HG02840 (cell line): ENCODE measurements around the gene RFX1.
A peak's percentile ranks its signal among the peaks of the same experiment; 100 is the strongest.

Experiments
- ATAC-seq: cut with Tn5 transposase; IDR thresholded peaks from one replicate; pipeline ENCODE4 v1.9.1; 2021; ENCODE audit warnings: mild to moderate bottlenecking, moderate library complexity, moderate number of reproducible peaks; ENCODE audit not compliant: unreplicated experiment, low FRiP score

Gene RFX1

DNA sequence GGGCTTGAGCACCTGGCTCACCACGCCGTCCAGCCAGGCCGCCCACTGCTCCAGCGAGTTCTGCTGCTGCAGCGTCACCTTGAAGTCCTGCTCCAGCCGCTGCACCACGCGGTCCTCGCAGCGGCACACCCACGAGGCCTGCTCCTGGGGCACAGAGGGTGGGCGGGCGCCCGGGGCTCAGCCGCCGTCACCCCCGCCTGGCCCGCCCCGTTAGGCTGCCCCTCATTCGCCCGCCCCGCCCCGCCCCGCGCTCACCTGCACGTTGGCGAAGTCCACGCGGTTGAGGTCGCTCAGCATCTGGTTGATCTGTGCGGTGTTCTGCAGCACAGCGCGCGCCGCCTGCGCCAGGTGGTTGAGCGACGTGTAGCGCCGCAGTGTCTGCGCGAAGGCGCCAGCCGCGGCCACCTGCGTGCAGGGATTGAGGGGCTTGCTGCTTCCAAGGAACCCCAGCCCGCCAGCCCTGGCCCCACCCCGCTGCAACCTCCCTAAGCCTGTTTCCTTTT is 42.5 kb downstream of the RFX1 start:
- no peak for ATAC-seq

DNA sequence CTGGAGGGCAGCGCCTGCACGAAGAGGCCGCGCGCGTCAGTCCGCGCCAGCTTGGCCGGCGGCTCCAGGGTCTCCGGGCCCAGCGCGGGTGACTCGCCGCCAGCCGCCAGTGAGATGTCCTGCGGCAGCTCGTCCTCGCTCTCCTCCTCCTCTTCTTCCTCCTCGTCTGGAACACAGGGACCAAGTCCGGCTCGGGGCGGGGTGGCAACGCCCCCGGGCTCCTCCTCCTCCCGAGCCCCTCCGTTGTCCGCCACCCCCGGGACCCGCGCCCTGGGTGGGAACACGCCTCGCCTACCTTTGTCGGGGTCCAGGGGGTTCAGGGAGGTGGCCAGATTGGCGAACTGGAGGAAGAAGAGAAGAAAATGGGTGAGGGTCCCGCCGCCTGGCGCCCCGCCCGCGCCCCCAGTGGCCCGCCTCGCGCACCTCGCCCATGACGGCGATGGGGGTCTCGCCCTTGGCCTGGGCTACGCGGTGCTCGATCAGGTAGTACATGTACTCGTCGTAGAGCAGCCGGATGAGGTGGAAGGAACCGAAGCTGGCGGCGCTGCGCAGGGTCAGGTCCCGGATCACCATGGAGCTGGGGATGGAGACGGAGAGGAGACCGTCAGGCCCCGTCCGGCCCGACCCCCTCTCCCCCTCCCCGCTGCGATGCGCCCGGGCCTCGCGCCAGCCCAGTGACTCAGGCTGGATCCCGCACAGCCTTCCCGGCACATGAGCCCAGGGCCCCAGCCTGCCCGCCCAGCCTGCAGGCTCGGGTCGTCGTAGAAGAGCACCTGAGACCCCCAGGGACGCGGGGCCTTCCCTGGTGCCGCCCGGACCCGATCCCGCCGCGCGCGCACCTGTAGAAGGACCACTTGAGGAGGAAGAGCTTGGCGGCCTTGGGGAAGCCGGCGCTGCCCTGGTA is 43.2 kb downstream of the RFX1 start:
- no peak for ATAC-seq

DNA sequence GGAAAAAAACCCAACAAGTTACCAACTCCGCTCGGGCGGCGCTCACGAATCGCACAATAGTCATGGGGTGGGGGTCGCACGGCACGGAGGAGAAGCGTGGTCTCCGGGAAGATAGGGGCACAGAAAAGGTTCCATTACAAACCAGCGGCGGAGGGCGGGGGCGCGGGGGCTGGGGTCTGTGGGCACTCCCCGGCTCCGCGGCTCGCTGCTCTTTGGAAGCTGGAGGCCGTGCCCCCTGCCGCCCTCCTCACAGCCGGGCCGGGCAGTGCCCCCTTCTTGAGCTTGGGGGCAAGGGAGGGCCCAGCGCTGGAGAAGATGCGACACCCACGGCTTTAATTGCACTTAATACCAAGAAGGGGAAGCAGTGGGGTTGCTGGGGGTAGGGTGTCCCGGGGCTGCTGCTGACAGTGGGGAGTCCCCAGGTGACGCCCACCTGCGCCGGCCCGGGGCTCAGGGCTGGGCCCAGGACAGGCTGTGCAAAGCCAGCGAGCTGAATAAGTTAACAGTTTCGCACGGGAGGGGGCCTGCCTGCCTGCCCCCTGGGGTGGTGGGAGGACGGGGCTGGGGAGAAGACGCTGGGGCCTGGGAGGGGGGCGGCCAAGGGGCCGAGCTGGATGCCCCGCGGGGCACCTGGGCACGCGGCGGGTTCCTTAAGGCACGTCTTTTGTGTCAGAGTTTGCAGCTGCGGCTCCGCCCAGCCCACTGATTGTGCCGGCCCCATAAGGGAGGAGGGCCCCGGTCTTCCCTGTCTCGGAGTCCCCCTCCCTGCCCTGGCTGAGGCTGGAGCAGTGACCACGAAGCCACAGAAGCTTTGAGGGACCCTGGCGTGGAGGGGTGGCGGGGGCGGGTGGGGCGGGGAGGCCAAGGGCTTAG is 44.1 kb downstream of the RFX1 start:
- ATAC-seq: no peak

DNA sequence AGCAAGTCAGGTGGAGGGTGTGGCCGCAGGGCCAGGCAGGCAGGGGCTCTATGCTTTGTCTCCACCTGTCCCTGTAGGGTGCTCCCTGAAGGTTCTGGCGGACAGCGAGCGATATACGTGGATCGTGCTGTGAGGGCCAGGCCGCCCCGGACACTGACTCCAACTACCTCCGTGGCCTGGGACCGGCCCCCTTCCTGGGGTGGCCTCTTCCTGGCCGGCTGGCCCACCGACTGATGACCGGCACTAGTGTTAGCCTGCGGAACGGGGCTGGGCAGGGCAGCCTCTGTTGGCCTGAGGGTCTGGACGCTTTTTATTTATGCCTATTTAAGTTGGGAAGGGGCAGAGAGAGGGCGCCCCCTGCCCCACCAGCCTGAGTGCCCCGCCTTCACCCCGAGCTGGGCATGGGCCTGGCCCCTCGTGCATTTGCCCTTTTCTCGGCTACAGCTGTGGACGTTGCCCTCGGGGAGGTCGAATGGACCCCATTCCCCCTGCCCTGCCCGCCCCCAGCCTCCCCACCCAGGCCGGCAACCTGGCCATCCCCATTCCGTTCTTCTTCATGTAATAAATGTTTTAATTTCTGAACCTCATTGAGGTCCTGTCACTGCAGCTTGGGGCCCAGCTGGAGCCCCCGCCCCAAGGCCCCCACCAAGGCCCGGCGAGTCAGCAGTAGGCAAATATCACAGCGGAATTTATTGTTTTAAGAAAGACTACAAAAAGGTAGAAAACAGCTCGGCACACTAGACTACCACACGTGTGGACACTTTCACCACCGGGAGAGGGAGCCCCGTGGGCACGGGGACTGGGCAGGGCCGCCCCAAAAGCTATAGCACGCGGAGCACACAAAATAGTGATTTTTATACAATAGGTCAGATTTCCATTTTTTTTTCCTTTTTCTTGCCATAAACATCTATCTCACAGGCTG is 45.0 kb downstream of the RFX1 start:
- ATAC-seq: no peak

DNA sequence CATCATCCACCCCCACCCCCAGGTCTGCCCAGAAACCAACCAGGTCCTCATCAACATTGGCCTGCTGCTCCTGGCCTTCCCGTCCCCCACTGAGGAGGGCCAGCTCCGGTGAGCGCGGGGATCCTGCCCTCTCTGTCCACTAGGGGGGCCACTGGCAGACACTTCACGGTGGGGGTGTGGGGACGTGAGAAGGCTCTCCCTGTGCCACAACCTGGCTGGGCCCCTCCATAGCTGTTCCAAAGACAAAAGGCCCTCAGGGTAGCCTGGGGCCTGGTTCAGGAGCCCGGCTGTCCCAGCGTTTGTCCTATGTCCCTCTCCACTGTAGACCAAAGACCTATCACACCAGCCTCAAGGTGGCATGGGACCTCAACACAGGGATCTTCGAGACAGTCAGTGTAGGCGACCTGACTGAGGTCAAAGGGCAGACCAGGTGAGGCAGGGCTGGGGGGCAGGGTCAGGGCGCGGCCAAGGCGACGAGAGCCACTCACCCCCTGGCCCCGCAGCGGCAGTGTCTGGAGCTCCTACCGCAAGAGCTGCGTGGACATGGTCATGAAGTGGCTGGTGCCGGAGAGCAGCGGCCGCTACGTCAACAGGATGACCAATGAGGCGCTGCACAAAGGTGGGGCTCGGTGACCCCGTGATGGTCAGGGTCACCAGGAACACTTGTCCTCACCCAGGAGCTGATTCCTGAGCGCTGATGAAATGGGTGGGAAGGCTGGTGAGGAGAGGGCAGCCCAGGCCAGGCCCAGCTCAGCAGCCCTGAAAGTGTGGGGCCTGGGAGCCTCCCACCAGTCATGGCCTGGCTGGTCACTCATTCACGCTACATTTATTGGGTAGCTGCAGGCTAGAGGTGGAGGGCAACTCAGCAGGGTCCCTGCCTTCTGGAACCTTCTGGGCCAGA is 45.9 kb downstream of the RFX1 start:
- no peak for ATAC-seq

DNA sequence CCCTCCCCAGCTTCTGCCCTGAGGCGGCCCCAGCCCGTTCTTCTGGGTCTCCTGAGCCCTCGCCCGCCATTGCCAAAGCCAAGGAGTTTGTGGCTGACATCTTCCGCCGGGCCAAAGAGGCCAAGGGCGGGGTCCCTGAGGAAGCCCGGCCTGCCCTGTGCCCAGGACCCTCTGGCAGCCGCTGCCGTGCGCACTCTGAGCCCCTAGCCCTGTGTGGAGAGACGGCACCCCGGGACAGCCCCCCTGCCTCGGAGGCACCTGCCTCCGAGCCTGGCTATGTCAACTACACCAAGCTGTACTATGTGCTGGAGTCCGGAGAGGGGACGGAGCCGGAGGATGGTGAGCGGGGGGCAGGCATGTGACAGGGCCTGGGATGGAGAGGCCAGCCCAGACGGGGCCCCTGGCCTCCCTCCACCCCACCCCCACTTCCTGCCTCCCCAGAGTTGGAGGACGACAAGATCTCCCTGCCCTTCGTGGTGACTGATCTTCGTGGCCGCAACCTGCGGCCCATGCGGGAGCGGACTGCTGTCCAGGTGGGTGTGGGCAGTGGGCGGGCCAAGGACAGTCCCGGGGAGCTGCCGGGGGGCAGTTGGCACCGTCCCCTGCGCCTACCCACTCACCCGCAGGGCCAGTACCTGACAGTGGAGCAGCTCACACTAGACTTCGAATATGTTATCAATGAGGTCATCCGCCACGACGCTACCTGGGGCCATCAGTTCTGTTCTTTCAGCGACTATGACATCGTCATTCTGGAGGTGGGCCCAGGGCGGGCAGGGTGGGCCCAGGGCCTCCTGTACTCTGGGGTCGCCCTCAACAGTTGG is 46.8 kb downstream of the RFX1 start:
- no peak for ATAC-seq

DNA sequence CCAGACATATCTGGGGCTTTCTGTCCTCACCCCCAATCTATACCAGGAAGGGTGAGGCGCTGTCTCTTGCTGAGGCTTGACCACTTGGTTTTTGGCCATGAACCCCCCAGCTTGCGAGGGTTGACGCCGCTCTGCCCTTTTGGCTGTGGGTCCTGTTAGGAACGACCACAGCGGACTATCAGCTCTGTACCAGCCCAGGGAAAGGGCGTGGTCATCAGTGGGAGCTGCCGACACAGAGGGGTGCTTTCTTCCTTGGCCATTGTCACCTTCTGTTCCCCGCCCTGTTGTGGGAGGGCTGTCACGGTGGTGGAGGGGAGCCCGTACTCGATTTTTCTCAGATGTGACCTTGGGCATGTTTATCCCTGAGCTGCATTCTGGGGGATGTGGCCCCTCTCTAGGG is 48.1 kb downstream of the RFX1 start:
- ATAC-seq: no peak

DNA sequence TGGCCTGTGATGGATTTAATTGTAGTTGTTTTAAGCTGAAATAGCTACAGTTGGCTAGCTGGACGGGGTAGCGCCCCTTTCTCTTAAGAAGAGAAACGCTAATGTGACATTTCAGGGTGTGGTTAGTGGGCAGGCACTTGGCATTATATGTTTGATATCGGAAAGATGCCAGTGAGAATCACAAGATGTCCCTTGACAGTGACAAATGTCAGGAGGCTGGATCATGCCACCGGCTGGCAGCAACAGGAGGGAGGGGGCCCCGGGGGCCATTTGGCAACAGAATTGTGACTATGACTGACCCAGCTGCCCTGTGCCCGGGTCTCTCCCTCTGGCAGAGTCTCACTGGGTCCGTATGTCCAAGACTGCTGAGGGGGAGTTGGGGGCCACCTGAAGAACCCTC is 49.1 kb downstream of the RFX1 start:
- no peak for ATAC-seq

DNA sequence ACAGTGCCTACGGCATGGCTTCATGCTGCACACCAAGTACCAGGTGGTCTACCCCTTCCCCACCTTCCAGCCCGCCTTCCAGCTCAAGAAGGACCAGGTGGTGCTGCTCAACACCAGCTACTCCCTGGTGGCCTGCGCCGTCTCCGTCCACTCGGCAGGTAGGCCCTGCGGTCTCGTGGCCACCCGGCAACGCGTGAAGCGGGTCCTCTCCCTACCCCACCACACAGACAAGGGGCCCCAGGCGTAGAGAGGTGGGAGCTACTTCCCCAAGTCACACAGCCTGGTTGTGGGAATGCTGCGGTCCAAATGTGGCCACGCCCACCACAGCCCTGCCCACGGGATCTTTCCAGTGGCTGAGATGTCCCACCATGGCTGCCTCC is 49.8 kb downstream of the RFX1 start:
- no peak for ATAC-seq

DNA sequence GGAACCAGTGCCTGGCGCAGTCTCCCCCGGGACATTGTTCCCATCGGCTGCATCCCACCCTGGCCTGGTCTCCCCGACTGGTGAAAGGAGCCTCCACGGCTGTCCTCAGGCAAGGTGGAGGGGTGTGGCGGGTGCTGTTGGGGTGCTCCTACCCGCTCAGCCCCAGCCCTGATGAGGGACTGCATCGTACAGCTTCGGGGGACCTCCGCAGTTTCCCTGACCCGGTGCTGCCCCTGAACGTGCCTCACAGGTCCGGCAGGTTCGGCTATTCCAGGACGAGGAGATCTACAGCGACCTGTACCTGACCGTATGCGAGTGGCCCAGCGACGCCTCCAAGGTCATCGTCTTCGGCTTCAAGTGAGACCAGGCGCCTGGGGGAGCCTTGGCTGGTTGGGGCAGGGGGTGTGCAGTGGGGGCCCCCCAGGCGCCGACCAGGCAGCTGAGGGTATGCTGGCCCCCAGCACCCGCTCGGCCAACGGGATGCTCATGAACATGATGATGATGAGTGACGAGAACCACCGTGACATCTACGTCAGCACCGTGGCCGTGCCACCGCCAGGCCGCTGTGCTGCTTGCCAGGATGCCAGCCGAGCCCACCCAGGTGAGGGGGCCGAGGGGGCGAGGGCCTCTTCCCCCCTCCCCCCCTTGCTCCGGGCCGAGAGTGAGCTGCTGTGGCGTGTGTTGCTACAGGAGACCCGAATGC is 50.3 kb downstream of the RFX1 start:
- no peak for ATAC-seq

DNA sequence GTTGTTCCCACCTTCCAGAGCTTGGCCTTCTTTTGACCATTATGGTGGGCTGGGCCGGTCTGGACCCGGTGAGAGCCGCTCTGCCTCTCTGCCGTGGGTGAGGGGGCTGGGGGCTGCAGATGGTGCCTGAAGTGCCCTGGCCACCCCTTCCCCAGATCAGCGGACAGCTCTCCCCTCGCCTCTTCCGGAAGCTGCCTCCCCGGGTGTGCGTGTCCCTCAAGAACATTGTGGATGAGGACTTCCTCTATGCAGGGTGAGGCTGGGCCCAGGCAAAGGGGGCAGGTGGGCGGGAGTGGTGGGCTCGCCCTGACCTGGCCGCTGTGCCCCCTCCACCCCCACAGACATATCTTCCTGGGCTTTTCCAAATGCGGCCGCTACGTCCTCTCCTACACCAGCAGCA is 51.9 kb downstream of the RFX1 start:
- ATAC-seq: no peak

DNA sequence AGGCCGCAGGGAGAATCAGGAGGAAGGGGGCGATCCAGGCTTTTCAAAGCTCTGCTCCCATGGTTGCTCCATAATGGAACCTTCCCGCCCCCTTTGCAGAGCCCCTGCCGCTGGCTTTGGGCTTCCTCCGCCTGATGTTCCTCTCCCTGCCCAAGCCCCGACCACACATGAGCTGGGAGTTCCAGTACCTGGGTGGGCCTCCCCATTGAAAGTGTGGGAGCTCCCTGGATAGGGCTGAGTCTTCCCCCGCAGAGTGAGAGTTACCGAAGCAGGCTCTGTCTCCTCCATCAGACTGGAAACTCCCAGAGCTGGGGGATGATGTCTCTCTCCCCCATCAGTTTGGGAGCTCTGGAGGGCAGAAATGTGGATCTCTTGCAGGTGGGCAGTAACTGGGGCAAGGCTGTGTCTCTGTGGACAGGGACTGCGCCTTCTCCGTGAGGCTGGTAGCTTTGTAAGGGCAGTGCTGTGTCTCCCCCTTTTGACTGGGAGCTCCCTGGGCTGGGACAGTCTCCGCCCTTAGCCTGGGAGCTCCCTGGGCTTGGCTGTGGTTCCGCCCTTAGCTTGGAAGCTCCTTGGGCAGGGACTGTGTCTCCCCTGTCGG is 53.1 kb downstream of the RFX1 start:
- ATAC-seq: no peak

DNA sequence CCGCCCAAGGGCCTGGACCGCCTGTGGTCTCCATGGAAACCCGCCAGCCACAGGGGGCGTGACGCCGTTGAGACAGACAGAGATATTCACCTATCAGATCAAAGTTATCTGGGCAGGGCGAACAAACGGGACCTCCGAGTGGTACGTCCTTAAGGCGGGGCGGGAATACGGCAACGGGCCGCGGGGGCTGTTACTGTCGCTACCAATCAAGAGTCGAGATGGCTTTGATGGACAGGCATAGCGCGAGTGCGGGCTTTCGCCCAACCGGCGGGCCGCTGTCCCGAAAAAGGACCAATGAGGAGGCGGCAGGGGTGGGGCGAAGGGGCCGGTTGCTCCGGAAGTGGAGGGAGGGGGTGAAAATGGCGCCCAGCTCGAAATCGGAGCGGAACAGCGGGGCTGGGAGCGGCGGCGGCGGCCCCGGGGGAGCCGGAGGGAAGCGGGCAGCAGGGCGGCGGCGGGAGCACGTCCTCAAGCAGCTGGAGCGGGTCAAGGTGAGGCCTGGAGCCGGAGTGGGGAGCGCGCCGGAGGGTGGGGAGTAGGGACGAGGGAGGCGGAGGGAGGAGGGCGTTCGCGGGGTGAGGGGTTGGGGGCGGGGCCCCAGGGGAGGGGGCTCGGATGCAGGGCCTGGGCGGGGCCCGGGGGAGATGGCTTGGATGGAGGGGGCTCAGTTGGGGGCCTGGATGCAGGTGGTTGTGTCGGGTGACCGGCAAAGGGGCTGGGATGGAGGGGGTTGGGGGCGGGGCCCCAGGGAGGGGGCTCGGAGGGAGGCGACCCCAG is 53.8 kb downstream of the RFX1 start, which contains the start of gene DCAF15:
TSS of gene DCAF15 (plus strand) at position 356 of the 777 bp plus-strand sequence. CDS start at position 360, 4 bp downstream.
- peak; percentile 96 for ATAC-seq

DNA sequence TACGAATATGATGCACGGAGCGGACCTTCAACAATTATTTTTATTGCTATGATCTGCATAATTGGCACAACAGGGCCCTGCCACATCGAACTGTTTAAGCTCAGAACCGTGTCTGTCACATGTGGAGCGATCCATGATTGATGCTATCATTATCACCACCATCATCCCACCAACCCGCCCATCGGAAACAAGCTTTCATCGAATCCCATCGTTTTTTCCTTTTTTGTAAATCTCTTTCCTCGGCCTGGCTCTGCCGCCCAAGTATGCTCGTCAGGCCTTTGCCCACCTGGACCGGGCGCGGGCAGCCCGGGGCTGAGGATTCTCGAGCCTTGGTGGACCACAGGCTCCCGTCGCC is 54.3 kb downstream of the RFX1 start:
- ATAC-seq: no peak

DNA sequence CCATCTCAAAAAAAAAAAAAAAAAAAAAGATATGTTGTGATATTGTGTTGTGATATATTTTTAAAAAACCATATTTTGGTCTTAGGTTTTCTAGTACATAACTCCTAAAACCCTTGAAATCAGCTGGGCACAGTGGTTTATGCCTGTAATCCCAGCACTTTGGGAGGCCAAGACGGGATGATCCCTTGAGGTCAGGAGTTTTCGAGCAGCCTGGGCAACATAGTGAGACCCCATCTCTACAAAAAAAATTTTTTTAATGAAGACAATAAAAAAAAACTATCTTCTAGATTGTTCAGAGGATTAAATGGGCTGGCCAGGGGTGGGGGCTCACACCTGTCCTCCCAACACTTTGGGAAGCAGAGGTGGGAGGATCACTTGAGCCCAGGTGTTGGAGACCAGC is 55.1 kb downstream of the RFX1 start:
- ATAC-seq: no peak

DNA sequence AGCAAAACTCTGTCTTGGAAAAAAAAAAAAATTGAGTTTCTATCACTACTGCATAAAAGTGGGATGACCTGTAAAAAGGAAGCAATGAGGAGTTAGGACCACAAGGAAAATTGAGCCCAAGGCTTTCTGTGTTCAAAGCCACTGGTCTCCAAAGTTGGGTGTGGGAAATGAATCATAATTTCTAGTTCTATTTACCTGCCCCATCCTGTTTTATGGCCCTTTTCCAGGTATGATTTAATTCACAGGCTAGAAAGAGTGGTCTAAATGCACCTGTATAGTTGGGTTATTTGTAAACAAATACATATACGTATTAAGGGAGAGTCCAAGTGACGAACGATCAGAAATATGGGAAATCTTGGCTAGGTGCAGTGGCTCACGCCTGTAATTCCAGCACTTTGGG is 59.7 kb downstream of the RFX1 start:
- no peak for ATAC-seq
